Activated CD8-positive, alpha-beta memory T cell treated with anti-CD3 and anti-CD28 coated beads, Interleukin-2, amount 10 ng/mL, durations not matched to agents 7 days and 5 days (primary cell): ENCODE measurements around the gene CREB3L2. TPM values are rescaled to one million over a fixed set of nuclear protein-coding genes. Genes with fewer than 3 reads are reported as not detected.
"Not testable (repeated sequence)": the region's sequence is repeated elsewhere in the genome, so short reads cannot be mapped to it uniquely, and the experiment has no call there.

Source experiments
- ATAC-seq: fragments of 150-1000 bp; cut with Tn5 transposase; one replicate; pipeline ENCODE4 v1.10.0; 2021; ENCODE audit warnings: moderate library complexity
- CTCF ChIA-PET: fragments of 350-600 bp; sonication (Branson Sonifier 250); formaldehyde crosslinking; loops from one replicate; lab custom pipeline; 2021; ENCODE audit warnings: antibody characterized with exemption; lab: Charles Lee
- DNase-seq: peaks from one replicate; pipeline ENCODE4 v3.0.0-alpha.2; 2020
- H3K27ac Mint-ChIP-seq: one replicate; pipeline ENCODE4 v1.8.0; 2021; ENCODE audit warnings: mild to moderate bottlenecking, mixed read lengths
- H3K27me3 Mint-ChIP-seq: one replicate; pipeline ENCODE4 v1.8.0; 2021; ENCODE audit warnings: mixed read lengths
- H3K36me3 Mint-ChIP-seq: one replicate; pipeline ENCODE4 v1.8.0; 2021; ENCODE audit warnings: mild to moderate bottlenecking, mixed read lengths
- H3K4me1 Mint-ChIP-seq: one replicate; pipeline ENCODE4 v1.8.0; 2021; ENCODE audit warnings: mixed read lengths
- H3K4me3 Mint-ChIP-seq: one replicate; pipeline ENCODE4 v1.8.0; 2021; ENCODE audit warnings: mild to moderate bottlenecking, moderate library complexity, mixed read lengths
- H3K9me3 Mint-ChIP-seq: one replicate; pipeline ENCODE4 v1.8.0; 2022; ENCODE audit warnings: low read depth, mixed read lengths
- total RNA-seq, 2 experiments: library from RNA; stranded (reverse); gene quantifications; one replicate each; pipeline ENCODE4 v1.2.3, GENCODE V29; 2021

The CREB3L2 gene
- total RNA-seq, 2 experiments from 2014 or later, result 24.0 to 29.0 TPM

- H3K9me3 Mint-ChIP-seq, result peaks cover 6% of the 10 kb centered on the region
- no peak for DNase-seq
- CTCF ChIA-PET, result interaction anchor here (0.9 to 1.0 kb wide), 2 partner anchors 18 to 59 kb away, joined by 3 to 5 read pairs; partner anchors contain the start of gene CREB3L2
- H3K4me1 Mint-ChIP-seq, result peaks cover 11% of the 10 kb centered on the region
- no peak overlapping the region for H3K4me3 Mint-ChIP-seq
- H3K27me3 Mint-ChIP-seq, result no peaks in the 10 kb centered on the region
- H3K27ac Mint-ChIP-seq, result no peak overlapping the region
- peaks cover 20% of the 10 kb centered on the region for H3K36me3 Mint-ChIP-seq
- no peak for ATAC-seq
Measured at GRCh38 chr7:137983323-137984008, 18.4 kb downstream of the CREB3L2 start.

GRCh38 chr7:137982394-137982793 lies 19.5 kb downstream of the CREB3L2 start:
- H3K27me3 Mint-ChIP-seq, ATAC-seq, H3K4me1 Mint-ChIP-seq, H3K9me3 Mint-ChIP-seq, H3K4me3 Mint-ChIP-seq, DNase-seq, H3K27ac Mint-ChIP-seq: not testable (repeated sequence)
- peaks cover 22% of the 10 kb centered on the region for H3K36me3 Mint-ChIP-seq
- CTCF ChIA-PET, result interaction anchor here (1.4 kb wide), 1 partner anchor 79 kb away, joined by 4 read pairs; no protein-coding TSS in a partner anchor

GRCh38 chr7:137981668-137982067 lies 20.2 kb downstream of the CREB3L2 start:
- no peak overlapping the region for H3K27ac Mint-ChIP-seq
- H3K4me3 Mint-ChIP-seq, result no peak overlapping the region
- no peaks in the 10 kb centered on the region for H3K4me1 Mint-ChIP-seq
- H3K27me3 Mint-ChIP-seq, result no peaks in the 10 kb centered on the region
- H3K9me3 Mint-ChIP-seq, result peaks cover 6% of the 10 kb centered on the region
- DNase-seq (no peak), ATAC-seq (no peak)
- CTCF ChIA-PET, result interaction anchor here (1.4 kb wide), 1 partner anchor 78 kb away, joined by 4 read pairs; no protein-coding TSS in a partner anchor
- H3K36me3 Mint-ChIP-seq, result peaks cover 22% of the 10 kb centered on the region

GRCh38 chr7:137981175-137981574 lies 20.7 kb downstream of the CREB3L2 start:
- no peak for DNase-seq
- H3K9me3 Mint-ChIP-seq, result peaks cover 6% of the 10 kb centered on the region
- H3K27me3 Mint-ChIP-seq, result no peaks in the 10 kb centered on the region
- H3K4me1 Mint-ChIP-seq, result no peaks in the 10 kb centered on the region
- no peak for ATAC-seq
- peaks cover 22% of the 10 kb centered on the region for H3K36me3 Mint-ChIP-seq
- no peak overlapping the region for H3K4me3 Mint-ChIP-seq
- H3K27ac Mint-ChIP-seq, result no peak overlapping the region
- CTCF ChIA-PET, result interaction anchor here (1.4 kb wide), 1 partner anchor 78 kb away, joined by 4 read pairs; no protein-coding TSS in a partner anchor

GRCh38 chr7:137980308-137980707 lies 21.6 kb downstream of the CREB3L2 start:
- Mint-ChIP-seq H3K27ac (no peak overlapping the region), H3K4me1 (no peaks in the 10 kb centered on the region), H3K27me3 (no peaks in the 10 kb centered on the region), H3K36me3 (peaks cover 22% of the 10 kb centered on the region), H3K9me3 (peaks cover 6% of the 10 kb centered on the region), H3K4me3 (no peak overlapping the region)
- DNase-seq (no peak), ATAC-seq (no peak)
- CTCF ChIA-PET, result no interaction called here

GRCh38 chr7:137978464-137979237 lies 23.2 kb downstream of the CREB3L2 start:
- H3K4me3 Mint-ChIP-seq, result no peak overlapping the region
- CTCF ChIA-PET, result interaction anchor here (1.0 kb wide), 1 partner anchor 9 kb away, joined by 4 read pairs; no protein-coding TSS in a partner anchor
- peaks cover 17% of the 10 kb centered on the region for H3K36me3 Mint-ChIP-seq
- H3K27ac Mint-ChIP-seq, result no peak overlapping the region
- no peaks in the 10 kb centered on the region for H3K27me3 Mint-ChIP-seq
- H3K9me3 Mint-ChIP-seq, result peaks cover 4% of the 10 kb centered on the region
- ATAC-seq, result no peak
- H3K4me1 Mint-ChIP-seq, result no peaks in the 10 kb centered on the region
- no peak for DNase-seq

- CTCF ChIA-PET, result no interaction called here
- ATAC-seq (no peak), DNase-seq (no peak)
- H3K4me3 Mint-ChIP-seq, result no peak overlapping the region
- peaks cover 4% of the 10 kb centered on the region for H3K36me3 Mint-ChIP-seq
- no peak overlapping the region for H3K27ac Mint-ChIP-seq
- no peaks in the 10 kb centered on the region for H3K4me1 Mint-ChIP-seq
- H3K9me3 Mint-ChIP-seq, result no peaks in the 10 kb centered on the region
- H3K27me3 Mint-ChIP-seq, result no peaks in the 10 kb centered on the region
Measured at GRCh38 chr7:137977173-137977572, 24.7 kb downstream of the CREB3L2 start.

GRCh38 chr7:137976696-137977095 lies 25.2 kb downstream of the CREB3L2 start:
- no peak overlapping the region for H3K4me3 Mint-ChIP-seq
- no peak overlapping the region for H3K27ac Mint-ChIP-seq
- CTCF ChIA-PET, result no interaction called here
- DNase-seq (no peak), ATAC-seq (no peak)
- H3K4me1 Mint-ChIP-seq, result no peaks in the 10 kb centered on the region
- peaks cover 4% of the 10 kb centered on the region for H3K36me3 Mint-ChIP-seq
- no peaks in the 10 kb centered on the region for H3K9me3 Mint-ChIP-seq
- no peaks in the 10 kb centered on the region for H3K27me3 Mint-ChIP-seq

- H3K27me3 Mint-ChIP-seq, result no peaks in the 10 kb centered on the region
- DNase-seq, result no peak
- peaks cover 2% of the 10 kb centered on the region for H3K36me3 Mint-ChIP-seq
- H3K4me1 Mint-ChIP-seq, result no peaks in the 10 kb centered on the region
- no peak overlapping the region for H3K27ac Mint-ChIP-seq
- no peaks in the 10 kb centered on the region for H3K9me3 Mint-ChIP-seq
- CTCF ChIA-PET, result no interaction called here
- H3K4me3 Mint-ChIP-seq, result no peak overlapping the region
- no peak for ATAC-seq
Measured at GRCh38 chr7:137976232-137976631, 25.7 kb downstream of the CREB3L2 start.

- H3K9me3 Mint-ChIP-seq, result no peaks in the 10 kb centered on the region
- no peak for DNase-seq
- CTCF ChIA-PET, result no interaction called here
- no peaks in the 10 kb centered on the region for H3K27me3 Mint-ChIP-seq
- no peak for ATAC-seq
- peaks cover 1% of the 10 kb centered on the region for H3K36me3 Mint-ChIP-seq
- H3K4me1 Mint-ChIP-seq, result no peaks in the 10 kb centered on the region
- no peak overlapping the region for H3K4me3 Mint-ChIP-seq
- no peak overlapping the region for H3K27ac Mint-ChIP-seq
Measured at GRCh38 chr7:137975768-137976167, 26.1 kb downstream of the CREB3L2 start.

GRCh38 chr7:137975221-137975620 lies 26.7 kb downstream of the CREB3L2 start:
- ATAC-seq (no peak), DNase-seq (no peak)
- Mint-ChIP-seq H3K4me1 (no peaks in the 10 kb centered on the region), H3K36me3 (peaks cover 1% of the 10 kb centered on the region), H3K9me3 (no peaks in the 10 kb centered on the region), H3K27me3 (no peaks in the 10 kb centered on the region), H3K4me3 (no peak overlapping the region), H3K27ac (no peak overlapping the region)
- CTCF ChIA-PET, result no interaction called here

GRCh38 chr7:137974766-137975165 lies 27.1 kb downstream of the CREB3L2 start:
- Mint-ChIP-seq H3K4me3 (no peak overlapping the region), H3K27ac (no peak overlapping the region), H3K9me3 (no peaks in the 10 kb centered on the region), H3K27me3 (no peaks in the 10 kb centered on the region), H3K4me1 (no peaks in the 10 kb centered on the region), H3K36me3 (peaks cover 1% of the 10 kb centered on the region)
- CTCF ChIA-PET, result no interaction called here
- DNase-seq, result no peak
- no peak for ATAC-seq

GRCh38 chr7:137970253-137970975 lies 31.5 kb downstream of the CREB3L2 start:
- no peak overlapping the region for H3K27ac Mint-ChIP-seq

More at GRCh38 chr7:137970253-137970975, 31.5 kb downstream of the CREB3L2 start:
- peaks cover 2% of the 10 kb centered on the region for H3K4me1 Mint-ChIP-seq
- ATAC-seq (no peak), DNase-seq (no peak)
- CTCF ChIA-PET, result no interaction called here
- H3K4me3 Mint-ChIP-seq, result no peak overlapping the region
- H3K9me3 Mint-ChIP-seq, result peaks cover 3% of the 10 kb centered on the region
- no peaks in the 10 kb centered on the region for H3K27me3 Mint-ChIP-seq
- H3K36me3 Mint-ChIP-seq, result peaks cover 3% of the 10 kb centered on the region
